Measurements from ENCODE around the gene FNDC3A. TPM values are rescaled to one million over a fixed set of nuclear protein-coding genes. Genes with fewer than 3 reads are reported as not detected.

FNDC3A gene
- total RNA-seq, 1 experiment from 2014 or later = 34.3 TPM

GRCh38 chr13:49100637-49101570 is 125.2 kb downstream of the FNDC3A start:
- intact Hi-C loops (cut with micrococcal nuclease; ENCODE audit: unreplicated experiment) = loop anchor here (10.0 kb wide), 1 partner anchor 504 kb away; no protein-coding TSS in a partner anchor
- CTCF ChIA-PET = interaction anchor here (0.6 to 0.9 kb wide), 5 partner anchors 10 to 513 kb away, joined by 3 to 8 read pairs (median 3); partner anchors contain the start of gene CDADC1
- H3K9me2 ChIP-seq (ENCODE audit: insufficient read depth) = no peaks in the 10 kb centered on the region
- TF ChIP-seq EZH2 (IDR thresholded peaks at IDR 0.05; ENCODE audit: low read depth) = no peak
- no peak for TF ChIP-seq CTCF (conservative IDR thresholded peaks at IDR 0.05)
- H2AFZ ChIP-seq = no peak overlapping the region
- POLR2A ChIA-PET (ENCODE audit: unreplicated experiment) = no interaction called here
- peaks cover 18% of the 10 kb centered on the region for H3F3A ChIP-seq (ENCODE audit: insufficient read depth, low read depth)
- H3K4me3 ChIP-seq = no peak overlapping the region
- no peaks in the 10 kb centered on the region for H3K36me3 ChIP-seq (ENCODE audit: low read depth)
- H3K27me3 ChIP-seq (ENCODE audit: insufficient read depth, low read depth) = no peaks in the 10 kb centered on the region
- H4K20me1 ChIP-seq (ENCODE audit: insufficient read depth) = no peaks in the 10 kb centered on the region
- H3K27ac ChIP-seq = no peak overlapping the region
- no peaks in the 10 kb centered on the region for H3K79me2 ChIP-seq (ENCODE audit: low read depth)
- no peak overlapping the region for H3K4me2 ChIP-seq
- no TSS peak for BruUV-seq (replicated peaks)
- H3K9me3 ChIP-seq (ENCODE audit: insufficient read depth, low read depth) = no peaks in the 10 kb centered on the region
- peaks cover 34% of the 10 kb centered on the region for H3K4me1 ChIP-seq (replicated peaks; ENCODE audit: insufficient read depth)
- no peak for DNase-seq

- no peaks in the 10 kb centered on the region for H3K36me3 ChIP-seq (ENCODE audit: low read depth)
- no peak overlapping the region for H3K4me3 ChIP-seq
- H3K4me2 ChIP-seq = no peak overlapping the region
- no peaks in the 10 kb centered on the region for H4K20me1 ChIP-seq (ENCODE audit: insufficient read depth)
- no peak for DNase-seq
- BruUV-seq (replicated peaks) = no TSS peak
- TF ChIP-seq CTCF (conservative IDR thresholded peaks at IDR 0.05) (no peak), EZH2 (IDR thresholded peaks at IDR 0.05; ENCODE audit: low read depth) (no peak)
- ChIA-PET CTCF (no interaction called here), POLR2A (ENCODE audit: unreplicated experiment) (no interaction called here)
- H3K27ac ChIP-seq = no peak overlapping the region
- no peak overlapping the region for H2AFZ ChIP-seq
- H3F3A ChIP-seq (ENCODE audit: insufficient read depth, low read depth) = no peaks in the 10 kb centered on the region; the same call in 1 of the 2 replicates
- no peaks in the 10 kb centered on the region for H3K27me3 ChIP-seq (ENCODE audit: insufficient read depth, low read depth)
- intact Hi-C loops (cut with micrococcal nuclease; ENCODE audit: unreplicated experiment) = loop anchor here (10.0 kb wide), 1 partner anchor 497 kb away; no protein-coding TSS in a partner anchor
- peaks cover 22% of the 10 kb centered on the region for H3K79me2 ChIP-seq (ENCODE audit: low read depth)
- H3K9me2 ChIP-seq (ENCODE audit: insufficient read depth) = no peaks in the 10 kb centered on the region
- H3K9me3 ChIP-seq (ENCODE audit: insufficient read depth, low read depth) = no peaks in the 10 kb centered on the region
- H3K4me1 ChIP-seq (replicated peaks; ENCODE audit: insufficient read depth) = peaks cover 24% of the 10 kb centered on the region
Measured at GRCh38 chr13:49108196-49108595, 132.5 kb downstream of the FNDC3A start.

- peaks cover 32% of the 10 kb centered on the region for H3K4me1 ChIP-seq (replicated peaks; ENCODE audit: insufficient read depth)
- peak overlapping the region; percentile 71 for H3K27ac ChIP-seq
- H3K79me2 ChIP-seq (ENCODE audit: low read depth) = peaks cover 31% of the 10 kb centered on the region
- TSS peak; percentile 69 for BruUV-seq (replicated peaks)
- peak overlapping the region; percentile 95 for H2AFZ ChIP-seq
- H3K9me3 ChIP-seq (ENCODE audit: insufficient read depth, low read depth) = no peaks in the 10 kb centered on the region
- H3K27me3 ChIP-seq (ENCODE audit: insufficient read depth, low read depth) = no peaks in the 10 kb centered on the region
- TF ChIP-seq EZH2 (IDR thresholded peaks at IDR 0.05; ENCODE audit: low read depth) (no peak), CTCF (conservative IDR thresholded peaks at IDR 0.05) (no peak)
- DNase-seq = peak; percentile 65 to 82
- ChIA-PET CTCF (interaction anchor here (0.6 to 2.1 kb wide), 2 partner anchors 9 to 11 kb away, joined by 3 to 7 read pairs; no protein-coding TSS in a partner anchor), POLR2A (ENCODE audit: unreplicated experiment) (interaction anchor here (0.6 kb wide), 1 partner anchor 427 kb away, joined by 4 read pairs; no protein-coding TSS in a partner anchor)
- peak overlapping the region; percentile 71 for H3K4me3 ChIP-seq
- H3F3A ChIP-seq (ENCODE audit: insufficient read depth, low read depth) = no peaks in the 10 kb centered on the region; the same call in 1 of the 2 replicates
- H4K20me1 ChIP-seq (ENCODE audit: insufficient read depth) = no peaks in the 10 kb centered on the region
- peak overlapping the region; percentile 85 for H3K4me2 ChIP-seq
- no peaks in the 10 kb centered on the region for H3K36me3 ChIP-seq (ENCODE audit: low read depth)
- intact Hi-C loops (cut with micrococcal nuclease; ENCODE audit: unreplicated experiment) = loop anchor here (5.0 kb wide), 1 partner anchor 332 kb away; the partner anchor contains the start of genes CAB39L and SETDB2
- no peaks in the 10 kb centered on the region for H3K9me2 ChIP-seq (ENCODE audit: insufficient read depth)
Measured at GRCh38 chr13:49110122-49110912, 134.6 kb downstream of the FNDC3A start.

Data from PC-9 (cell line).